ENCODE measurements around the gene ST7L. TPM values are rescaled to one million over a fixed set of nuclear protein-coding genes. Genes with fewer than 3 reads are reported as not detected.

Gene ST7L
- total and polyA plus RNA-seq, 12 donors = 14.0 to 37.2 (median 22.7) TPM

GRCh38 chr1:112583366-112583765, 35.6 kb downstream of the ST7L start:
- no peak for TF ChIP-seq POLR2A (IDR thresholded peaks at IDR 0.05)
- TF ChIP-seq CTCF (IDR thresholded peaks at IDR 0.05) = no peak
- no peak overlapping the region for H3K4me3 ChIP-seq
- peaks cover 0 to 13% of the 10 kb centered on the region in 2 donors for H3K36me3 ChIP-seq (replicated peaks in 1 of 2)
- DNase-seq = no peak
- intact Hi-C loops (cut with DNase I) = no loop called here
- no peak overlapping the region for H3K27ac ChIP-seq
- no peaks in the 10 kb centered on the region for H3K9me3 ChIP-seq (replicated peaks in 1 of 3)
- no peaks in the 10 kb centered on the region for H3K4me1 ChIP-seq (replicated peaks in 1 of 2)
- no peaks in the 10 kb centered on the region for H3K27me3 ChIP-seq

- no peak for DNase-seq
- intact Hi-C loops (cut with DNase I) = no loop called here
- Histone ChIP-seq H3K9me3 (replicated peaks in 1 of 3) (no peaks in the 10 kb centered on the region), H3K27ac (no peak overlapping the region), H3K4me1 (replicated peaks in 1 of 2) (no peaks in the 10 kb centered on the region), H3K4me3 (no peak overlapping the region), H3K36me3 (replicated peaks in 1 of 2) (peaks cover 0 to 19% of the 10 kb centered on the region in 2 donors), H3K27me3 (no peaks in the 10 kb centered on the region)
- TF ChIP-seq POLR2A (IDR thresholded peaks at IDR 0.05) (no peak), CTCF (IDR thresholded peaks at IDR 0.05) (no peak)
Measured at GRCh38 chr1:112581586-112582192, 37.3 kb downstream of the ST7L start.

GRCh38 chr1:112579801-112580510, 39.0 kb downstream of the ST7L start:
- Histone ChIP-seq H3K4me1 (replicated peaks in 1 of 2) (no peaks in the 10 kb centered on the region), H3K27ac (no peak overlapping the region), H3K27me3 (no peaks in the 10 kb centered on the region), H3K36me3 (replicated peaks in 1 of 2) (peaks cover 0 to 19% of the 10 kb centered on the region in 2 donors), H3K9me3 (replicated peaks in 1 of 3) (no peaks in the 10 kb centered on the region), H3K4me3 (no peak overlapping the region)
- WGBS, 4 donors = 89 to 91% (median 90%) methylated on average over 5 of the region's 5 CpGs
- DNase-seq = no peak
- no peak for TF ChIP-seq POLR2A (IDR thresholded peaks at IDR 0.05)
- no peak for TF ChIP-seq CTCF (IDR thresholded peaks at IDR 0.05)
- intact Hi-C loops (cut with DNase I) = no loop called here

GRCh38 chr1:112576240-112576639, 42.7 kb downstream of the ST7L start:
- intact Hi-C loops (cut with DNase I) = no loop called here
- no peak overlapping the region for H3K27ac ChIP-seq

More at GRCh38 chr1:112576240-112576639, 42.7 kb downstream of the ST7L start:
- Histone ChIP-seq H3K36me3 (replicated peaks in 1 of 2) (peaks cover 0 to 19% of the 10 kb centered on the region in 2 donors), H3K4me3 (no peak overlapping the region), H3K4me1 (replicated peaks in 1 of 2) (no peaks in the 10 kb centered on the region), H3K9me3 (replicated peaks in 1 of 3) (no peaks in the 10 kb centered on the region), H3K27me3 (no peaks in the 10 kb centered on the region)
- DNase-seq = no peak
- TF ChIP-seq CTCF (IDR thresholded peaks at IDR 0.05) = no peak
- TF ChIP-seq POLR2A (IDR thresholded peaks at IDR 0.05) = no peak
- WGBS, 4 donors = 90 to 97% (median 93%) methylated on average over 3 of the region's 3 CpGs
